ENCODE data around the gene NOL6. TPM values are rescaled to one million over a fixed set of nuclear protein-coding genes. Genes with fewer than 3 reads are reported as not detected.

The NOL6 gene
- total RNA-seq, 1 experiment from 2014 or later, result 19.7 TPM

- in situ Hi-C loops (cut with HindIII; ENCODE audit: low pct_unique_long_range_greater_than_20kb, low sequenced_read_pairs), result no loop called here
- DNase-seq (ENCODE audit: low read depth), result no peak
These were observed 676 bp downstream of the NOL6 start for GRCh38 chr9:33472881-33473615.

- in situ Hi-C loops (cut with HindIII; ENCODE audit: low pct_unique_long_range_greater_than_20kb, low sequenced_read_pairs), result no loop called here
- DNase-seq (ENCODE audit: low read depth), result no peak
These were observed 1.4 kb downstream of the NOL6 start for GRCh38 chr9:33472171-33472880.

- in situ Hi-C loops (cut with HindIII; ENCODE audit: low pct_unique_long_range_greater_than_20kb, low sequenced_read_pairs), result no loop called here
These were observed 2.4 kb downstream of the NOL6 start for GRCh38 chr9:33471361-33471760.

GRCh38 chr9:33469891-33470290, 3.8 kb downstream of the NOL6 start:
- DNase-seq (ENCODE audit: low read depth), result no peak
- in situ Hi-C loops (cut with HindIII; ENCODE audit: low pct_unique_long_range_greater_than_20kb, low sequenced_read_pairs), result no loop called here

More at GRCh38 chr9:33471361-33471760, 2.4 kb downstream of the NOL6 start:
- no peak for DNase-seq (ENCODE audit: low read depth)

GRCh38 chr9:33468797-33469621, 4.7 kb downstream of the NOL6 start:
- DNase-seq (ENCODE audit: low read depth), result no peak
- in situ Hi-C loops (cut with HindIII; ENCODE audit: low pct_unique_long_range_greater_than_20kb, low sequenced_read_pairs), result no loop called here

GRCh38 chr9:33468215-33468730, 5.5 kb downstream of the NOL6 start:
- in situ Hi-C loops (cut with HindIII; ENCODE audit: low pct_unique_long_range_greater_than_20kb, low sequenced_read_pairs), result no loop called here
- DNase-seq (ENCODE audit: low read depth), result no peak

- in situ Hi-C loops (cut with HindIII; ENCODE audit: low pct_unique_long_range_greater_than_20kb, low sequenced_read_pairs), result no loop called here
- no peak for DNase-seq (ENCODE audit: low read depth)
These were observed 6.2 kb downstream of the NOL6 start for GRCh38 chr9:33467526-33467925.

GRCh38 chr9:33466565-33467495, 6.9 kb downstream of the NOL6 start:
- in situ Hi-C loops (cut with HindIII; ENCODE audit: low pct_unique_long_range_greater_than_20kb, low sequenced_read_pairs), result no loop called here
- no peak for DNase-seq (ENCODE audit: low read depth)

- in situ Hi-C loops (cut with HindIII; ENCODE audit: low pct_unique_long_range_greater_than_20kb, low sequenced_read_pairs), result no loop called here
- no peak for DNase-seq (ENCODE audit: low read depth)
These were observed 7.8 kb downstream of the NOL6 start for GRCh38 chr9:33465596-33466564.

- DNase-seq (ENCODE audit: low read depth), result no peak
- in situ Hi-C loops (cut with HindIII; ENCODE audit: low pct_unique_long_range_greater_than_20kb, low sequenced_read_pairs), result no loop called here
These were observed 8.6 kb downstream of the NOL6 start for GRCh38 chr9:33465096-33465495.

- in situ Hi-C loops (cut with HindIII; ENCODE audit: low pct_unique_long_range_greater_than_20kb, low sequenced_read_pairs), result no loop called here
- DNase-seq (ENCODE audit: low read depth), result no peak
These were observed 9.6 kb downstream of the NOL6 start for GRCh38 chr9:33464045-33464636.

- in situ Hi-C loops (cut with HindIII; ENCODE audit: low pct_unique_long_range_greater_than_20kb, low sequenced_read_pairs), result no loop called here
- no peak for DNase-seq (ENCODE audit: low read depth)
These were observed 10.6 kb downstream of the NOL6 start for GRCh38 chr9:33463151-33463550.

- in situ Hi-C loops (cut with HindIII; ENCODE audit: low pct_unique_long_range_greater_than_20kb, low sequenced_read_pairs), result no loop called here
- DNase-seq (ENCODE audit: low read depth), result no peak
These were observed 12.2 kb downstream of the NOL6 start for GRCh38 chr9:33461492-33461891.

- DNase-seq (ENCODE audit: low read depth), result no peak
- in situ Hi-C loops (cut with HindIII; ENCODE audit: low pct_unique_long_range_greater_than_20kb, low sequenced_read_pairs), result no loop called here
These were observed 12.9 kb downstream of the NOL6 start for GRCh38 chr9:33460854-33461253.

- no peak for DNase-seq (ENCODE audit: low read depth)
- in situ Hi-C loops (cut with HindIII; ENCODE audit: low pct_unique_long_range_greater_than_20kb, low sequenced_read_pairs), result no loop called here
These were observed 14.6 kb downstream of the NOL6 start for GRCh38 chr9:33459115-33459514.

GRCh38 chr9:33458444-33458843, 15.3 kb downstream of the NOL6 start:
- no peak for DNase-seq (ENCODE audit: low read depth)
- in situ Hi-C loops (cut with HindIII; ENCODE audit: low pct_unique_long_range_greater_than_20kb, low sequenced_read_pairs), result no loop called here

All from Caki2 (cell line).